Iris pigment epithelial cell (primary cell): ENCODE data around the gene PCDH1.
A peak's percentile ranks its signal among the peaks of the same experiment; 100 is the strongest.
"Not testable (repeated sequence)": the region's sequence is repeated elsewhere in the genome, so short reads cannot be mapped to it uniquely, and the experiment has no call there.

ENCODE experiments used
- DNase-seq: peaks from one replicate; pipeline ENCODE4 v3.0.0-alpha.2; 2011; ENCODE audit warnings: low read depth

PCDH1 gene

GRCh38 chr5:141834331-141834730 lies 43.9 kb downstream of the PCDH1 start:
- no peak for DNase-seq

- DNase-seq, result no peak
Observed at GRCh38 chr5:141832131-141832530, 46.1 kb downstream of the PCDH1 start.

- no peak for DNase-seq
Observed at GRCh38 chr5:141828162-141828561, 50.0 kb downstream of the PCDH1 start.

- DNase-seq, result no peak
Observed at GRCh38 chr5:141826674-141827073, 51.5 kb downstream of the PCDH1 start.

GRCh38 chr5:141825791-141826560 lies 52.2 kb downstream of the PCDH1 start:
- no peak for DNase-seq

- no peak for DNase-seq
Observed at GRCh38 chr5:141825241-141825671, 53.0 kb downstream of the PCDH1 start.

- DNase-seq, result no peak
Observed at GRCh38 chr5:141824717-141825116, 53.5 kb downstream of the PCDH1 start.

- DNase-seq, result no peak
Observed at GRCh38 chr5:141823056-141823455, 55.2 kb downstream of the PCDH1 start.

- DNase-seq, result peak; percentile 36
Observed at GRCh38 chr5:141822144-141822543, 56.1 kb downstream of the PCDH1 start.

- peak; percentile 82 for DNase-seq
Observed at GRCh38 chr5:141821430-141821925, 56.7 kb downstream of the PCDH1 start.

- DNase-seq, result not testable (repeated sequence)
Observed at GRCh38 chr5:141820686-141821085, 57.5 kb downstream of the PCDH1 start.

GRCh38 chr5:141817631-141818030 lies 60.6 kb downstream of the PCDH1 start:
- no peak for DNase-seq

GRCh38 chr5:141816598-141817399 lies 61.4 kb downstream of the PCDH1 start:
- DNase-seq, result no peak

- no peak for DNase-seq
Observed at GRCh38 chr5:141815796-141816180, 62.4 kb downstream of the PCDH1 start.

GRCh38 chr5:141815051-141815795 lies 63.0 kb downstream of the PCDH1 start:
- DNase-seq, result no peak

GRCh38 chr5:141814064-141814964 lies 63.9 kb downstream of the PCDH1 start:
- DNase-seq, result no peak

GRCh38 chr5:141812512-141812911 lies 65.7 kb downstream of the PCDH1 start:
- no peak for DNase-seq

- DNase-seq, result no peak
Observed at GRCh38 chr5:141811287-141812155, 66.7 kb downstream of the PCDH1 start.

- DNase-seq, result no peak
Observed at GRCh38 chr5:141810702-141811101, 67.5 kb downstream of the PCDH1 start.

- no peak for DNase-seq
Observed at GRCh38 chr5:141809380-141810096, 68.7 kb downstream of the PCDH1 start.
